HepG2 (cell line): ENCODE results near the gene FHIT. TPM values are rescaled to one million over a fixed set of nuclear protein-coding genes. Genes with fewer than 3 reads are reported as not detected.

Source experiments
- BORCS8-MEF2B ChIP-seq: sonication (generic); formaldehyde crosslinking; IDR thresholded peaks from 2 replicates; pipeline ENCODE4 v1.8.0; 2022; ENCODE audit warnings: mild to moderate bottlenecking, missing genetic modification reagents
- MBD4 ChIP-seq: IDR thresholded peaks from 2 replicates; pipeline ENCODE4 v1.6.1; 2012; ENCODE audit warnings: low read length, inconsistent platforms, borderline replicate concordance
- MLXIP ChIP-seq: sonication (generic); formaldehyde crosslinking; IDR thresholded peaks from 2 replicates; pipeline ENCODE4 v1.9.0; 2021; ENCODE audit warnings: missing genetic modification reagents, borderline replicate concordance
- MYNN ChIP-seq: sonication (generic); formaldehyde crosslinking; IDR thresholded peaks from 2 replicates; pipeline ENCODE4 v1.4.0; 2020; ENCODE audit warnings: mild to moderate bottlenecking, low read depth, missing genetic modification reagents
- PBX2 ChIP-seq: IDR thresholded peaks from 2 replicates; pipeline ENCODE4 v1.6.1; 2016; ENCODE audit warnings: control low read depth
- SP140L ChIP-seq: sonication (generic); formaldehyde crosslinking; IDR thresholded peaks from 2 replicates; pipeline ENCODE4 v1.4.0; 2020; ENCODE audit warnings: missing genetic modification reagents, borderline replicate concordance
- THAP11 ChIP-seq: IDR thresholded peaks from 2 replicates; pipeline ENCODE4 v1.6.1; 2016; ENCODE audit warnings: missing biosample characterization, missing genetic modification reagents
- ZBTB4 ChIP-seq: sonication (generic); formaldehyde crosslinking; IDR thresholded peaks from 2 replicates; pipeline ENCODE4 v1.4.0; 2020; ENCODE audit warnings: missing genetic modification reagents, mild to moderate bottlenecking, borderline replicate concordance
- ZFYVE20 ChIP-seq: sonication (generic); formaldehyde crosslinking; IDR thresholded peaks from 2 replicates; pipeline ENCODE4 v1.8.0; 2023; ENCODE audit warnings: low read depth, mild to moderate bottlenecking, moderate library complexity, missing genetic modification reagents, borderline replicate concordance
- ZNF318 ChIP-seq: sonication (generic); formaldehyde crosslinking; IDR thresholded peaks from 2 replicates; pipeline ENCODE4 v1.4.0; 2020; ENCODE audit warnings: mild to moderate bottlenecking, missing genetic modification reagents
- ZNF326 ChIP-seq: sonication (generic); formaldehyde crosslinking; IDR thresholded peaks from 2 replicates; pipeline ENCODE4 v1.4.0; 2020; ENCODE audit warnings: missing genetic modification reagents, borderline replicate concordance
- polyA plus RNA-seq, 8 experiments: library from polyadenylated mRNA; depleted of rRNA in 3 of 8; stranded (reverse) in 7 of 8; unstranded in 1 of 8; fragments of >200 nt; fragmentation: Illumina TruSeq in 4 of 8; extraction: Trizol in 4 of 8; gene quantifications; 2 replicates each; pipeline versions ENCODE4 v1.2.1 to v1.2.3, GENCODE V29; 2011 to 2016; ENCODE audit warnings: low read depth in 4 of 8, missing spikeins in 1 of 8, mixed read lengths in 1 of 8; ENCODE audit not compliant: insufficient read depth in 1 of 8
- total RNA-seq, 5 experiments: library from RNA; depleted of rRNA; stranded (reverse); fragments of >200 nt; fragmentation: Illumina TruSeq; extraction: Trizol; gene quantifications; 2 replicates each; pipeline ENCODE4 v1.2.3, GENCODE V29; 2016; ENCODE audit warnings: low read depth in 1 of 5

FHIT gene
- total and polyA plus RNA-seq, 2 of the 13 experiments (the other 11 are each of a cell fraction or from before 2014, with no cell fraction given): 4.0 to 4.6 TPM

GRCh38 chr3:59798372-59799086 is 1452.7 kb downstream of the FHIT start (continued):
- no peak for TF ChIP-seq ZNF318
- no peak for TF ChIP-seq PBX2 (CRISPR knock-in tag)
- TF ChIP-seq SP140L (CRISPR knock-in tag): no peak
- no peak for TF ChIP-seq MLXIP (CRISPR knock-in tag)
- TF ChIP-seq ZBTB4 (CRISPR knock-in tag): no peak
- no peak for TF ChIP-seq BORCS8-MEF2B (CRISPR knock-in tag)
- no peak for TF ChIP-seq ZNF326 (CRISPR knock-in tag)
- TF ChIP-seq MYNN (CRISPR knock-in tag): no peak
- TF ChIP-seq ZFYVE20: no peak
- peak; percentile 64; the same call in 1 of the 2 replicates for TF ChIP-seq THAP11 (CRISPR knock-in tag)
- no peak for TF ChIP-seq MBD4
